Measurements from ENCODE around the gene SFTPB.
"Not testable (repeated sequence)": the region's sequence is repeated elsewhere in the genome, so short reads cannot be mapped to it uniquely, and the experiment has no call there.

Gene SFTPB

DNA sequence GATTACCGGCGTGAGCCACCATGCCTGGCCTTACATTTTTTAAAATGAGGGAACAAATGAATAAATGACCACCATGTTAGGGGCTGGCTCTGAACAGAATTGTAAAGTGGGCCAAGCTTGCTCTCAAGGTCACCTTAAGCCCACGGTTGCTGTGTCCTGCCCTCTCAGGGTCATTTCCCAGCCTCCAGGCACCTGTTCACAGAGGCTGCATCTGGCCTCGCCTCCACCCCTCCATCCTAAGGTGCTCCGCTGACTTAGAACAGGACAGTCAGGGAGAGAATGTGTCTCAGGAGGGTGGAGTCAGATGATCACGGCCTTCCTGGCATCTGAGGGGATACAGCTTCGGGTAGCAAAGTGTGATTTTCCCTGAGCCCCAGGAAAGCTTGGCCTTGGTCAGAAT lies 7.3 kb downstream of the SFTPB start:
- no peaks in the 10 kb centered on the region for H3K36me3 Mint-ChIP-seq
- H3K27me3 Mint-ChIP-seq = no peaks in the 10 kb centered on the region
- H3K27ac Mint-ChIP-seq = no peak overlapping the region
- no peak overlapping the region for H3K4me3 Mint-ChIP-seq
- H3K4me1 Mint-ChIP-seq (ENCODE audit: low read depth) = no peaks in the 10 kb centered on the region
- H3K9me3 Mint-ChIP-seq (ENCODE audit: low read depth) = no peaks in the 10 kb centered on the region

DNA sequence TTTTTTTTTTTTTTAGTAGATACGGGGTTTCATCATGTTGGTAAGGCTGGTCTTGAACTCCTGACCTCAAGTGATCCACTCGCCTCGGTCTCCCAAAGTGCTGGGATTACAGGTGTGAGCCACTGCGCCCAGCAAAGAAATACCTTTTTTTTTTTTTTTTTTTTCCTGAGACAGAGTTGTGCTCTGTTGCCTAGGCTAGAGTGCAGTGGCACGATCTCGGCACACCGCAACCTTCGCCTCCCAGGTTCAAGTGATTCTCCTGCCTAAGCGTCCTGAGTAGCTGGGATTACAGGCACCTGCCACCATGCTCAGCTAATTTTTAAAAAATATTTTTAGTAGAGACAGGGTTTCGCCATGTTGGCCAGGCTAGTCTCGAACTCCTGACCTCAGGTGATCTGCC lies 7.7 kb downstream of the SFTPB start:
- H3K4me3 Mint-ChIP-seq; H3K36me3 Mint-ChIP-seq; H3K4me1 Mint-ChIP-seq (ENCODE audit: low read depth); H3K27ac Mint-ChIP-seq; H3K9me3 Mint-ChIP-seq (ENCODE audit: low read depth); H3K27me3 Mint-ChIP-seq: not testable (repeated sequence)

DNA sequence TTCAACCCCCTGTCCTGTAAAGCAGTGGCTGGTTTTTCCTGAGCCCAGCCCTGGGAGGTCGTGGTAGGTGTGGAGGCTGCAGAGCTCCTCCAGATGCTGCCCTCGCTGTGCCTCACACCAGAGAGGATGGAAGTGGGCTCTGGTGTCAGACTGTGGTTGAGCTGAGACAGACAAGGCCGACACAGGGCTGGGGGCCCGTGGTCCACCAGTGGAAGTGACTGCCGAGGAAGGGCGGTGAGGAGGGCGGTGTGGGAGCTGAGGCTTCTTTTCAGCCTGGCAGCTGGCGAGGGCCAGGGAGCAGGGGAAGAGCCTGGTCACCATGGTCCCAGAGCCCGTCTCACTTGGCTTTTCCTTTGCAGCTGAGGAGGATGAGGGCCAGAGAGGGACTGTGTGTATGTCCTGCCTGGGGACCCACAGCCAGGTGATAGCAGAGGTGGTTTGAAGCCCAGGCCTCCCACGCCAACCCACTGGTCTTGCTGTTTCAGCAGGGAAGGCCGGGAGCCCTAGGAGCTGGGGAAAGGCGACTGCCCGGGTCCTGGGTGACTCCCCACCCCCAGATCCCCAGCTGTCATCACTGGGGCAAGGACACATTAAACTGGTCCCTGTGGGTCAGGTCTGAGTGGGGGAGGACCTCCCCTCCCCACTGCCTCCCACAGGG lies 8.5 kb downstream of the SFTPB start:
- Mint-ChIP-seq H3K36me3 (no peaks in the 10 kb centered on the region), H3K27ac (no peak overlapping the region), H3K4me1 (ENCODE audit: low read depth) (no peaks in the 10 kb centered on the region), H3K9me3 (ENCODE audit: low read depth) (no peaks in the 10 kb centered on the region), H3K4me3 (no peak overlapping the region), H3K27me3 (no peaks in the 10 kb centered on the region)

DNA sequence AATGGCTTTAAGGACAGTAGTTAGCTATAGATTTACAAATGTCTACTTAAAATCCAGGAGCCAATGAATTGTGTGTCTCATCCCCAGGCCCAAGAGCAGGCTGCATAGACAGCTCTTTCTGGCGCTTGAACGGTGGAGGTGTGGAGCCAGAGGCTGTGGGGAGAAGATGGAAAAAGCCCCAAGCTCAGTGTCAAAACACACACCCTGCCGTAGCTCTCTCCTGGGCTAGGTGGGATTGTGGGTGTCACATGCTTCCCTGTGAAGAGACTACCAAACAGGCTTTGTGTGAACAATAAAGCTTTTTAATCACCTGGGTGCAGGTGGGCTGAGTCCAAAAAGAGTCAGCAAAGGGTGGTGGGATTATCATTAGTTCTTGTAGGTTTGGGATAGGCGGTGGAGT lies 10.6 kb downstream of the SFTPB start:
- not testable (repeated sequence) for H3K4me3 Mint-ChIP-seq; H3K27me3 Mint-ChIP-seq; H3K36me3 Mint-ChIP-seq; H3K9me3 Mint-ChIP-seq (ENCODE audit: low read depth); H3K27ac Mint-ChIP-seq; H3K4me1 Mint-ChIP-seq (ENCODE audit: low read depth)

DNA sequence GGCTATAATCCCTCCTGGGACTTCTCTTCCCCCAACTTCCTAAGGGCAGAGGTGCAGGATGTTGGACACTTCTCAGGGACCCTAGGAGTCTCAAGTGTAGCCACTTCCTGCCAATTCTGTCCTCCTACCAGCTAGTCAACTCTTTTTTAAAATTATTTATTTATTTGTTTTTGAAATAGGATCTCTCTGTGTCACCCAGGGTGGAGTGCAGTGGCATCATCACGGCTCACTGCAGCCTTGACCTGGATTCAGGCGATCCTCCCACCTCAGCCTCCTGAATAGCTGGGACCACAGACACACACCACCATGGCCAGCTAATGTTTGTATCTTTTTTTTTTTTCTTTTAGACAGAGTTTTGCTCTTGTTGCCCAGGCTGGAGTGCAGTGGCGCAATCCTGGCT lies 11.5 kb downstream of the SFTPB start:
- Mint-ChIP-seq H3K27me3 (no peaks in the 10 kb centered on the region), H3K9me3 (ENCODE audit: low read depth) (no peaks in the 10 kb centered on the region), H3K36me3 (no peaks in the 10 kb centered on the region), H3K4me3 (no peak overlapping the region), H3K4me1 (ENCODE audit: low read depth) (no peaks in the 10 kb centered on the region), H3K27ac (no peak overlapping the region)

DNA sequence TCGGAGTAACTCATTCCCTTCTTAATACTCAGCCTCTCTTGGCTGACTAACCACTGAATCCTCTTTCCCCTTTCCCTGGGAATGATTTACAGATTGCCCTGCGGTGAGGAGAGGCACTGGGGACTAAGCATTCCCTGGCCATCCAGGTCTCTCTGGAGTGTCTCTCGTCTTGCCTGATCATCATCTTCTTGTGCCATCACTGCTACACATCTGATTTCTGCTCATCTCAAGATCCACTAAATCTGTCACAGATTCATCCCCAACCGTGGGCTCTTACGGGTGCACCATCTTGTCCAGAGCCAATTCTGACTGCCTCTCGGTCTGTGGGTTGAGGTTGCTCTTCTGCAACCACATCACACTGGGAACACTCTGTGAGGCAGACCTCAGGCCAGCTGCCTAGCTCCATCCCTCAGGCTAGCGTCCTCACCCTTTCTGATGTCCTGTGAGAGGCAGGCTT lies 12.0 kb downstream of the SFTPB start:
- H3K36me3 Mint-ChIP-seq = no peaks in the 10 kb centered on the region
- H3K9me3 Mint-ChIP-seq (ENCODE audit: low read depth) = no peaks in the 10 kb centered on the region
- peak overlapping the region; percentile 64 for H3K27ac Mint-ChIP-seq
- H3K4me1 Mint-ChIP-seq (ENCODE audit: low read depth) = no peaks in the 10 kb centered on the region
- H3K27me3 Mint-ChIP-seq = no peaks in the 10 kb centered on the region
- no peak overlapping the region for H3K4me3 Mint-ChIP-seq

DNA sequence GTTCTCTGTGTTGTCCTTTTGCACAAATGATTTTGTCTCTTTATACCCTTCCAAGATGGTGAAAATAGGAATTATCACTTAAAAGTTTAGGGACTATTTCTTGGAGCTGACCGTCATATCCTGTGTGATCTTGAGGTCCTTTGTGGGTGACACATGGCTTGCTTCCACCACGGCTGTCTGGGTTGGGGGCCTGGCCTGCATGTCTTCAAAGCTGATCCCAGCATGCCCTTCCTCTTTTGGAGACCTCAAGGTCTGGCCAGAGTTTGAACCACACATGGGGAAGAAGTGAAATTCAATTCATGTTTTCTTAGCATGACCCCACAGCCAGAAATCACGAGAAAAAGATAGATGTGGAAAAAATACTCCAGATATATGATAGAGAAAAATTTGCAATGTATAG lies 14.0 kb downstream of the SFTPB start:
- Mint-ChIP-seq H3K36me3 (peaks cover 2% of the 10 kb centered on the region), H3K4me3 (no peak overlapping the region)

DNA sequence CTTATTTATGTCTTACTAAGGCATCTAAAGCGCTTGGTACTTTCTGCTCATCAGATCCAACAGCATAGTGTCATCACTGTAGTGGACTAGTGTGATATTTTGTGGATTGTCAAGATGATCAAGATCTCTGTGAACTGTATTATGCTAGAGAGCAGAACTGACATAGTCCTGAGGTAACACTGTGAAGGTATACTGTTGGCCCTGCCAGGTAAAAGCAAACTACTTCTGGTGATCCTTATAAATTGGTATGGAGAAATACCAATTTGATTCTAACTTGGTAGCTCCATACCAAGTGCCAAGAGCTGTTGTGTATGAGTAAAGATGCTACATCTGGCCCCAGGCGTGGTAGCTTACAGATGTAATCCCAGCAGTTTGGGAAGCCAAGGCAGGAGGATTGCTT lies 15.9 kb downstream of the SFTPB start:
- no peak overlapping the region for H3K27ac Mint-ChIP-seq
- H3K4me1 Mint-ChIP-seq (ENCODE audit: low read depth) = no peaks in the 10 kb centered on the region
- H3K9me3 Mint-ChIP-seq (ENCODE audit: low read depth) = no peaks in the 10 kb centered on the region
- no peaks in the 10 kb centered on the region for H3K27me3 Mint-ChIP-seq
- no peak overlapping the region for H3K4me3 Mint-ChIP-seq
- H3K36me3 Mint-ChIP-seq = peaks cover 2% of the 10 kb centered on the region

More for the DNA sequence above, 14.0 kb downstream of the SFTPB start:
- Mint-ChIP-seq H3K4me1 (ENCODE audit: low read depth) (no peaks in the 10 kb centered on the region), H3K9me3 (ENCODE audit: low read depth) (no peaks in the 10 kb centered on the region), H3K27ac (peak overlapping the region; percentile 5), H3K27me3 (no peaks in the 10 kb centered on the region)

DNA sequence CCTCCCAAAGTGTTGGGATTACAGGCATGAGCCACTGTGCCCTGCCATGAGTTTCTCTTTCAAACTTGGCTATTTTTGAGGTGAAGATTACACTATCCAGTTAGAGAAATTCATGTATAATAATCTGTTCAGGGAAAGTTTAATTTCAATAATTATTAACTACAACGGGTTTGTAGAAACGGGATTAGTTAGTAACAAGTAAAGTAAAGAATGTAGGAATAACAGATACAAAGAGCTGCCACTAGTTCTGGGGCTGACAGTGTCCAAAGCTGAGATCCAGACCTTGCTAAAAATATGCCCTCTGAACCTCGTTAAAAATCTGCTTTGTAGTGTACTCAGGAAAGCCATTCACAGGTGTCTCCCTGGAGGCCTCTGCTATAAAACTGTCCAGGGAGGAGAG lies 16.9 kb downstream of the SFTPB start:
- Mint-ChIP-seq H3K4me1 (ENCODE audit: low read depth) (no peaks in the 10 kb centered on the region), H3K27me3 (no peaks in the 10 kb centered on the region), H3K9me3 (ENCODE audit: low read depth) (no peaks in the 10 kb centered on the region), H3K36me3 (peaks cover 2% of the 10 kb centered on the region), H3K4me3 (no peak overlapping the region), H3K27ac (no peak overlapping the region)

DNA sequence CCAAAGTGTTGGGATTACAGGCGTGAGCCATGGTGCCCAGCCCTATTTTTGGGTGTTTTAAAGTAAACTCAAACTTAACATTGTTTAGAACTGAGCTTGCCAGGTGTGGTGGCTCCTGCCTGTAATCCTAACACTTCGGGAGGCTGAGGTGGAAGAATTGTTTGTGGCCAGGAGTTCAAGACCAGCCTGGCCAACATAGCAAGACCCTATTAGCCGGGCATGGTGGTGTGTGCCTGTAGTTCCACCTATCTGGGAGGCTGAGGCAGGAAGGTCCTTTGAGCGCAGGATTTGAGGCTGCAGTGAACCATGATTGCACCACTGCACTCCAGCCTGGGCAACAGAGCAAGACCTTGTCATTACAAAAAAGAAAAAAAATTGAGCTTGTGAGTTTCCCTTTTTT lies 17.5 kb downstream of the SFTPB start:
- no peak overlapping the region for H3K27ac Mint-ChIP-seq
- H3K4me3 Mint-ChIP-seq = no peak overlapping the region
- H3K36me3 Mint-ChIP-seq = peaks cover 6% of the 10 kb centered on the region
- no peaks in the 10 kb centered on the region for H3K4me1 Mint-ChIP-seq (ENCODE audit: low read depth)
- no peaks in the 10 kb centered on the region for H3K9me3 Mint-ChIP-seq (ENCODE audit: low read depth)
- H3K27me3 Mint-ChIP-seq = no peaks in the 10 kb centered on the region

DNA sequence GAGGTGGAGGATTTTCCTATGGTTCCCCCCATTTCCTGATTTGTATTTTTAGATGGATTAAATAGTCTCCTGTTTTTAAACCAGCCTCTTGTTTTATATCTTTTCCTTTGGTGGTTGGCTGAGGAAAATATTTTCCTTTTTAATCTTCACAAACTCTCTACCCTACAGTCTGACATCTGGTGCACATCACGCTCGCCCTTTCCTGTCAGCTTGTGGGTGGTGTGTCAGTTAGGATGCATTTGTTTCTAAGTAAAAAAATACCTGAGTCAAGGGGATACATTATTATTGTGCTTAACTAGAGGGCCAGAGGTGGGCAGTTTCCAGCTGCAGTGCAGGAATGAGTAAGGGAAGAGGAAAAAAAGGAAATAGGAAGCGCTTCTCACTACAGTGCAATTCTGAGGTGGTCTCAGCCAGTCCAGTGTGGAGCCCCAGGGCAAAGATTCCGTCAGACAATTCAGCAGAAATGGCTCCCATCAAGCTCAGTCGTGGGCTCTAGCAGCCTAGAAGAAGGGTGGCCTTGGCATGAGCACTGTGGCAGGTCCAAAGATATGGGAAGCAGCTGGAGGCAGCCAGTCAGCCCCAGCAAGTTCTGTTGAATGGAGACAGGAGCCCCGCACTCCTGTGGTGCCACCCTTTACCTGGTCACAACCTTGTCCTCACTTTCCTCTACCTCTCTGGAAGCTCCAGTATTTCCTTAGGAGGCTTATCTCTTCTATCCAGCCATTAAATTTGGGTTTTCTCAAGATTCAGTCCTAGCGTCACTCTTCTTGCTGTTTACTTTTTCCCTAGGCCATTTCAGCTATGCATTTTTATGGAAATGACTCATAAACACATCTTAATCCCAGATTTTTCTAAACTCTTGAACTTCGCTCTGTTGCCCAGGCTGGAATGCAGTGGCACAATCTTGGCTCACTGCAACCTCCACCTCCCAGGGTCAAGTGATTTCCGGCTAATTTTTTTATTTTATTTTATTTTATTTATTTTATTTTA lies 18.5 kb downstream of the SFTPB start:
- H3K9me3 Mint-ChIP-seq (ENCODE audit: low read depth) = no peaks in the 10 kb centered on the region
- no peaks in the 10 kb centered on the region for H3K27me3 Mint-ChIP-seq
- no peaks in the 10 kb centered on the region for H3K4me1 Mint-ChIP-seq (ENCODE audit: low read depth)
- H3K27ac Mint-ChIP-seq = peak overlapping the region; percentile 52
- no peak overlapping the region for H3K4me3 Mint-ChIP-seq
- H3K36me3 Mint-ChIP-seq = peaks cover 6% of the 10 kb centered on the region

DNA sequence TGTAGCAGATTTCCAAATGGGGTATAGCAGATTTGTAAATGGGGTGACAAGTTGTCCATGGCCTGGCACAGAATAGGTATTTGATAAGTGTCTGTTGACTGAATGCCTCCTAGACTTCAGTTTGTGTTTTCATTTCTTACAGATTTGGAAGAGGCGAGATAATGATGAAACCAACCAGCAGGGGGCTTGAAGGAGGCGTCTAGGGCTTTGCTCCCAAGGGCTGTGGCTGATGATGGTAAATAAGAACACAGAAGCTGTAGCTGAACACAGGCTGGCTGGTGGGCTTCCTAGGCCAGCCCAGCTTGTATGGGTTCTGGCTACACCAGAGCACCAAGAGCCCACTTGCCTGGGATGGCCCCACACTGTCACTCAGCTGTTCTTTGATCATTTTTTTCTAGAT lies 19.4 kb downstream of the SFTPB start:
- Mint-ChIP-seq H3K27ac (peak overlapping the region; percentile 7), H3K4me3 (no peak overlapping the region), H3K27me3 (no peaks in the 10 kb centered on the region), H3K9me3 (ENCODE audit: low read depth) (no peaks in the 10 kb centered on the region), H3K36me3 (peaks cover 6% of the 10 kb centered on the region), H3K4me1 (ENCODE audit: low read depth) (no peaks in the 10 kb centered on the region)

DNA sequence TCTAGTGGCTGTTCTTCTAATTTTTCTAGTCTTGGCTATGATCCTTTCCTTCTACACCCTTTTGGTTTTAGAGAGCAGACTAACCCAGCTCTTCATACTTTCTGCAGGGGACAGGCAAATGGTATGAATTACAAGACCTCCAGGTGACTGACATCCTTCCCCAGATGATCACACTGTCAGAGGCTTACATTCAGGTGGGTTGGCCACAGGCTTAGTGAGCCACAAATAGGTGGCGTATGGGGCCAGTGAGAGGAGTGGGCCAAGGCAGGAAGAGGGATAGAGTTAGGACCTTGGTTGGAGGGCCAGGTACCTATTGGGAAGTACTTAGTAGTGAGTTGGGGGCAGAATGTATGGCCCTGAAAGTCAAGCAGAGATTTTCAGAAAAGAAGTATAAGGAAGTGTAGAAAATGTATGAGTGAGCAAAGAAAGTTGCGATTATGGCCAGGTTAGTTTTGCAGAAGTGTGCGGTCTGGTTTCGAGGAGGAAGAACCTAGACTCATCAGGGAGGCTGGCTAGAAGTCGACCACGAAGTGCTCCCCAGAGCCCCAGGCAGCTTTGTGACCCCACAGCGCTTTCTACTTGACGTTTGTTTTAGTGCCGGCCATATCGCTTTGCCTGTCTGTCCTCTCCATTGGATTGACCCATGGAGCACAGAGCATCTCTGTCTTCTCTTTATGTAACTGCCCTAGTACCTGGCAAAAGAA lies 20.0 kb downstream of the SFTPB start:
- Mint-ChIP-seq H3K4me3 (no peak overlapping the region), H3K9me3 (ENCODE audit: low read depth) (no peaks in the 10 kb centered on the region), H3K4me1 (ENCODE audit: low read depth) (no peaks in the 10 kb centered on the region), H3K27me3 (no peaks in the 10 kb centered on the region), H3K27ac (no peak overlapping the region), H3K36me3 (peaks cover 6% of the 10 kb centered on the region)

DNA sequence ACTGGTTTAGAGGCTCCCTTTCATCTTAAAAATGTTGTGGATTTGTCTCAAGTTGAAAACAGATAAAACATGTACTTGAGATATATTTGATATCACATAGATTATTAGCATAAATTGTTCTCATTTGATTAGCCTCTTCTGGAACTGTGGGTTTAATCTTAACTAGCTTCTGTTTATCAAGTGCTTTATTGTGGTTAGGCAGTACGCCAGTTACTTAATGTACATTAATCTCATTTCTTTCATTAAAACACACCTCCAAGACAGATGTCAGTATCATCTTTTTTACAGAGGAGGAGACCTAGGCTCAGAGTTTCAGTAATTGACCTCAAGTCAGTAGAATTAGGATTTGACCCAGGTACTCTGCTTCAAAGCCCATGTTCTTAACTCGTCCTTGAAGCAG lies 21.8 kb downstream of the SFTPB start:
- no peak overlapping the region for H3K4me3 Mint-ChIP-seq
- H3K9me3 Mint-ChIP-seq (ENCODE audit: low read depth) = no peaks in the 10 kb centered on the region
- H3K27ac Mint-ChIP-seq = no peak overlapping the region
- no peaks in the 10 kb centered on the region for H3K27me3 Mint-ChIP-seq
- peaks cover 8% of the 10 kb centered on the region for H3K4me1 Mint-ChIP-seq (ENCODE audit: low read depth)
- H3K36me3 Mint-ChIP-seq = peaks cover 8% of the 10 kb centered on the region

DNA sequence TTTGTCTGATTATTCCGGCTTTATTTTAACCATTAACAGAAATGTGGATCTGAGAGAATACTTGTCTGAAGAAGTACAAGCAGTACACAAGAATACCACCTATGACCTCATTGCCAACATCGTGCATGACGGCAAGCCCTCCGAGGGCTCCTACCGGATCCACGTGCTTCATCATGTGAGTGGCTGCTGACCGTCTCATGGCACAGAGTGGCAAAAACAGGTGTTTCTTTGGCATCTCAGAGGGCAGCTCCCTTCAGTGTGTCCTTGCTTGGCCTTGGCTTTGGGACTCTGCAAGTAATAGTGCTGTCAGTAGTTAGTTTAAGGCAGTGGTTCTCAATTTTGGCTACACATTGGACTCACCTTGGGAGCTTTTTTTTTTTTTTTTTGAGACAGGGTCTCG lies 23.1 kb downstream of the SFTPB start:
- Mint-ChIP-seq H3K9me3 (ENCODE audit: low read depth) (no peaks in the 10 kb centered on the region), H3K27ac (no peak overlapping the region), H3K36me3 (peaks cover 8% of the 10 kb centered on the region), H3K27me3 (no peaks in the 10 kb centered on the region), H3K4me1 (ENCODE audit: low read depth) (peaks cover 8% of the 10 kb centered on the region), H3K4me3 (no peak overlapping the region)
